CD4-positive, alpha-beta T cell treated with Interleukin-6 for 4 hours (primary cell): Measurements from ENCODE around the gene GTF2IRD1.

Experiments
- DNase-seq: peaks from one replicate; pipeline ENCODE4 v3.0.0-alpha.2; 2020; ENCODE audit warnings: mixed read lengths

The GTF2IRD1 gene

DNA sequence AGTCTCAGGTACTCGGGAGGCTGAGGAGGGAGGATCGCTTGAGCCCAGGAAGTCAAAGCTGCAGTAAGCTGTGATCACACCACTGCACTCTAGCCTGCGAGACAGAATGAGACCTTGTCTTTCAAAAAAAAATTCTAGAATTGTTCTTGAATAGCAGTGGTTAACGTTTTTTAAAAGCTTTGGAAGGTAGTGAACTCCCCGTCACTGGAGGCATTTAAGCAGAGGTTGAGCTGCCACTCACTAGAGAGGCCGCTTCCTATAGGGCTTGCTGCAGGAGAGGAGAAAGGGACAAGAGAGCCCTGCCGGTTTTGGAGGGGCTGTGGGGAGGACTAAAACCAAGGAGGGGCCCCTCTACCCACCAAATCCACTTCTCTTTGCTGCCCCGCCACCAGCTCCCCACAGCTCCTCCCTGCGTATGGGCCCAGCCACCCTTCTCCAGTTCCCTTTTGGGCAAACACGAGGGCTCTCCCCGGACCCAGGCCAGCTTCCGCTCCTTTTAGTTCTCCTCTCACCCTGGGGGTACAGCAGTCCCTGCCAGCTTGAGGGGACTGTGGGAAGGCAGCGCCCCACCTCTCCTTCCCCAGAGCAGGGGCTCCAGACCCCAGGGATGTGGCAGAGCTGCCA lies 116.9 kb downstream of the GTF2IRD1 start:
- DNase-seq: no peak

- no peak for DNase-seq
These were observed 118.7 kb downstream of the GTF2IRD1 start for GRCh38 chr7:74572301-74572979.

GRCh38 chr7:74573512-74573911 lies 119.8 kb downstream of the GTF2IRD1 start:
- DNase-seq: no peak

- DNase-seq: peak; percentile 13
These were observed 121.5 kb downstream of the GTF2IRD1 start for GRCh38 chr7:74575083-74575784.

- DNase-seq: no peak
These were observed 122.1 kb downstream of the GTF2IRD1 start for GRCh38 chr7:74575811-74576210.

DNA sequence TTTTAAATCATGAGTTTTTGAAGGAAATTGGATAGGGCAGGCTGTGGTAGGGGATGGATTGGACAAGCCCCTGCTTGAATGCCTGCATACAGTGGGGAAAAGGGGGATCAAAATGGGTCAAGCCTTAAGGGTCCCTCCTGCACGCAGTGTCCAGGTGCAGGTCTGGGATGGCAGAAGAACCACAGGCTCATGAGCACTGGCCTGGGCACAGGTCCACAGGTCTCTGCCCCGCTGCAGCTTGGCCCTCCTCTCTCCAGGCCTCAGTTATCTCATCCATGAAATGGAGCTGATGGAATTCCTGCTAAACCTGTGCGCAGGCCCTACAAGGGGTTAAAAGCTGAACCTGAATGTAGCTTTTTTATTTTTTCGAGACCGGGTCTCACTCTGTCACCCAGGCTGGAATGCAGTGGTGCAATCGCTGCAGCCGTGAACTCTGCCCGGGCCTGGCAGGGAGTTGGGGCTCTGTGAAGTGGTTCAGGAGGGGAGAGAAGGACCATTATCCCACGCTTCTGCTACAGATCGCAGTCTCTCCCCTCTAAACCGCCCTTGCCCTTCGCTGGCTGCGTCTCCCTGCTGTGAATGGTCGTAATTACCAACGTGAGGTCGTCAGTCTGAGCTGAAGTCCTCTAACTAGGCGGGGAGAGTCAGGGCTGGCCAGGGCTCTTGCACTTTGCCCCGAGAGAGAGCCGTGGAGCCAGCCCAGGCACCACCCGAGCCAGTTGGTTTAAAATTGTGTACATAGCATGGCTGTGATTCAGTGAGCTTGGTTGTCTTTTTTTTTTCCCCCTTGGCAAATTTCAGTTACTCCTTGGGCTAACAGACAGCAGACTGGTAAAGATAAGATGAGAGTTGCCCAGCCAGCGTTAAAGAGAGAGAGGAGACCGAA lies 126.3 kb downstream of the GTF2IRD1 start:
- no peak for DNase-seq

GRCh38 chr7:74581916-74582440 lies 128.3 kb downstream of the GTF2IRD1 start:
- DNase-seq: no peak

- DNase-seq: no peak
These were observed 128.8 kb downstream of the GTF2IRD1 start for GRCh38 chr7:74582447-74583039.

- DNase-seq: no peak
These were observed 129.9 kb downstream of the GTF2IRD1 start for GRCh38 chr7:74583630-74584029.

- no peak for DNase-seq
These were observed 130.7 kb downstream of the GTF2IRD1 start for GRCh38 chr7:74584160-74584954.

DNA sequence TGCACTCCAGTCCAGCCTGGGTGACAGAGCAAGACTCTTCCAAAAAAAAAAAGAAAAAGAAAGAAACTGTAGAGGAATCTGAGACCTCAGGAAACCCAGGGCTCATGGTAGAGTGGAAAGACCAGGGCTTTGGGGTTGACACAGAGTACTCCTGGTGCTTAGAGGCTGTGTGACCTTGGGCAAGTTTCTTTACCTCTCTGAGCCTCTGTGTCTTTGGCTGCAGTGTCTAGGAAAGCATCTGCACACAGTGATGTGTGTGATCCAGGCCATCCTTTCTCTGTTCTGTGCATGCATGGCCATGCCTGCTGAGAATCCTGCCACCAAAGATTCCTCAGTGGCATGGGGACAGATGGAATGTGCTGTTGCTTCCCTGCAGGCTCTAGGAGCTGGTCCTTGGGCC lies 132.1 kb downstream of the GTF2IRD1 start:
- no peak for DNase-seq

- DNase-seq: no peak
These were observed 132.8 kb downstream of the GTF2IRD1 start for GRCh38 chr7:74586258-74587175.

GRCh38 chr7:74587435-74588126 lies 133.9 kb downstream of the GTF2IRD1 start:
- no peak for DNase-seq

GRCh38 chr7:74590813-74591212 lies 137.1 kb downstream of the GTF2IRD1 start:
- DNase-seq: no peak

DNA sequence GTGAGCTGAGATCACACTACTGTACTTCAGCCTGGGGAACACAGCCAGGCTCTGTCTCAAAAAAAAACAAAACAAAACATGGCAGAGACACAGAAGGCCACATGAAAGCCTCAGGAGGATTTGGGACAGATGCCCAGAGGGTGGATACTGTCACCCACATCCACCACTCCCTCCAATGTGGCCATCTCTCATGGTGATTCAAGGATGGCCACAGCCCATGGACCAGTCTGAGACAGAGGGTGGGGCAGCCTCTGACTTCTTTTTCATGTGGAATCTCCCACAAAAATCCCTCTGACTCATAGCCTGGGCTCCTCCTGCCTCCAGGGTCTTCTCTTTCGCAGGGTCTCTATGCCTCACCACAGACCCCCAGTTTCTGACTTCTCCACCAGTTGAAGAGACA lies 144.9 kb downstream of the GTF2IRD1 start:
- no peak for DNase-seq

GRCh38 chr7:74599244-74599643 lies 145.5 kb downstream of the GTF2IRD1 start:
- DNase-seq: no peak

DNA sequence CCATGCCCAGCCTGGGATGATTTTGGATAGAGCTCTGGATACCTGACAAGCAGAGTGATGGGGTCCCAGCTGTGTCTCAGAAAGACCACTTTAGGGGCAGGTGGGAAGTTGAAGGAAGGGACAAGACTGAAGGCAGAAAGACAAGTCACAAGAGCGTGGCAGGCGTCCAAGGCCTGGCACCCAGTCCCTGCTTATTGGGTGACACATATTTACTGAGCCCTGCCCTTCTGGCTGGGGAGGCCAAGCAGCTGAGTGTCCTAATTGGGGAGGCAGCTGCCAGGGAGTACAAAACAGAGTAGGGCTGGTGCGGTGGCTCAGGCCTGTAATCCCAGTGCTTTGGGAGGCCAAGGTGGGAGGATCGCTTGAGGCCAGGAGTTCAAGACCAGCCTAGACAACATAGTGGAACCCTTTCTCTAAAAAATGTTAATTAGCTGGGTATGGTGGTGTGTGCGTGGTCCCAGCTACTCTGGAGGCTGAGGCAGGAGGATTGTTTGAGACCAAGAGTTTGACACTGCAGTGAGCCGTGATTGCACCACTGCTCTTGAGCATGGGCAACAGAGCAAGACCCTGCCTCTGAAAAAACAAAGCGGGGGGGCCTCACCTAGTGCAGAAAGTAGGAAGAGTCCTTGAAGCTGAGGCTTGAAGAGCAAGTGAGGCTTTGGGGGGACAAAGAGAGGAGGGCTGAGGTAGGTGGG lies 150.8 kb downstream of the GTF2IRD1 start:
- DNase-seq: no peak

- peak; percentile 65 for DNase-seq
These were observed 152.6 kb downstream of the GTF2IRD1 start for GRCh38 chr7:74606101-74606908.
